GM23248 (cell line): Measurements from ENCODE around the gene LRRC28.

Experiments used
- EZH2 ChIP-seq: fragments of 200-600 bp; sonication (generic); IDR thresholded peaks from 2 replicates; pipeline ENCODE4 v1.6.1; 2018; ENCODE audit warnings: antibody characterized with exemption, mild to moderate bottlenecking; ENCODE audit not compliant: insufficient read depth, poor library complexity, severe bottlenecking
- EZH2phosphoT487 ChIP-seq: fragments of 200-600 bp; sonication (generic); IDR thresholded peaks from 2 replicates; pipeline ENCODE4 v1.6.1; 2018; ENCODE audit warnings: antibody characterized with exemption, moderate library complexity, mild to moderate bottlenecking, low read depth; ENCODE audit not compliant: insufficient read depth

- TF ChIP-seq EZH2 (no peak), EZH2phosphoT487 (no peak)
These were observed 159.2 kb downstream of the LRRC28 start for GRCh38 chr15:99410477-99410876.
